ENCODE measurements around the gene GSDMA. TPM values are rescaled to one million over a fixed set of nuclear protein-coding genes. Genes with fewer than 3 reads are reported as not detected.
"Not testable (repeated sequence)": the region's sequence is repeated elsewhere in the genome, so short reads cannot be mapped to it uniquely, and the experiment has no call there.

Gene GSDMA
- total RNA-seq, 1 donor from 2014 or later, result not detected

DNA sequence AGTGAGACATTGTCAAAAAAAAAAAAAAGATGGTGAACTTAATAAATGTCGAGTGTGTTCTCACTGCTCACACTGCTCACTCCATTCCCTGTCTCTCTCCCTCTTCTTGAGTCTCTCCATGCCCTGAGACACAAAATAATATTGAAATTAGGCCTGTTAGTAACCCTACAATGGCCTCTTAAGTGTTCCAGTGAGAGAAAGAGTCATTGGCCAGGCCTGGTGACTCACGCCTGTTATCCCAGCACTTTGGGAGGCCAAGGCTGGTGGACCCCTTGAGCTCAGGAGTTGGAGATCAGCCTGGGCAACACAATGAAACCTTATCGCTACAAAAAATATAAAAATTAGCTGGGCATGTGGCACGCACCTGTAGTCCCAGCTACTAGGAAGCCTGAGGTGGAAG lies 36.3 kb downstream of the GSDMA start:
- TF ChIP-seq CTCF (IDR thresholded peaks at IDR 0.05; ENCODE audit: insufficient read depth, low read length, poor library complexity, severe bottlenecking), result no peak
- no peak for DNase-seq (ENCODE audit: low read depth)
- Histone ChIP-seq H3K27me3 (ENCODE audit: control insufficient read depth, insufficient read depth, low read length) (no peaks in the 10 kb centered on the region), H3K4me3 (ENCODE audit: low read depth, low read length) (no peak overlapping the region), H3K36me3 (ENCODE audit: control insufficient read depth, insufficient read depth, low read length) (peaks cover 1% of the 10 kb centered on the region)

GRCh38 chr17:40000161-40000560 lies 37.4 kb downstream of the GSDMA start:
- H3K36me3 ChIP-seq (ENCODE audit: control insufficient read depth, insufficient read depth, low read length), result peaks cover 1% of the 10 kb centered on the region
- H3K27me3 ChIP-seq (ENCODE audit: control insufficient read depth, insufficient read depth, low read length), result no peaks in the 10 kb centered on the region
- DNase-seq (ENCODE audit: low read depth), result no peak
- TF ChIP-seq CTCF (IDR thresholded peaks at IDR 0.05; ENCODE audit: insufficient read depth, low read length, poor library complexity, severe bottlenecking), result no peak
- no peak overlapping the region for H3K4me3 ChIP-seq (ENCODE audit: low read depth, low read length)

GRCh38 chr17:40001335-40001734 lies 38.5 kb downstream of the GSDMA start:
- DNase-seq (ENCODE audit: low read depth); H3K27me3 ChIP-seq (ENCODE audit: control insufficient read depth, insufficient read depth, low read length); H3K36me3 ChIP-seq (ENCODE audit: control insufficient read depth, insufficient read depth, low read length); H3K4me3 ChIP-seq (ENCODE audit: low read depth, low read length): not testable (repeated sequence)

DNA sequence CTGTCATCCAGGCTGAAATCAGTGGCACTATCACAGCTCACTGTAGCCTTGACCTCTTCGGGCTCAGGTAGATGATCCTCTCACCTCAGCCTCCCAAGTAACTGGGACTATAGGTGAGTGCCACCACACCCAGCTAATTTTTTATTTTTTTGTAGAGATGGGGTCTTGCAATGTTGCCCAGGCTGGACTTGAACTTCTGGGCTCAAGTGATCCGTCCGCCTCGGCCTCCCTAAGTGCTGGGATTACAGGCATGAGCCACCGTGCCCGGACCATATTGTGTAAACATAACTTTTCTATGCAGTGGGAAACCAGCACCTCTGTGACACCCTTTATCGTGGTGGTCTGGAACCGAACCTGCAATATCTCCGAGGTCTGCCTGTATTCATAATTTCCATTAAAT lies 41.3 kb downstream of the GSDMA start:
- DNase-seq (ENCODE audit: low read depth), result no peak
- Histone ChIP-seq H3K4me3 (ENCODE audit: low read depth, low read length) (no peak overlapping the region), H3K36me3 (ENCODE audit: control insufficient read depth, insufficient read depth, low read length) (no peaks in the 10 kb centered on the region), H3K27me3 (ENCODE audit: control insufficient read depth, insufficient read depth, low read length) (no peaks in the 10 kb centered on the region)
- no peak for TF ChIP-seq CTCF (IDR thresholded peaks at IDR 0.05; ENCODE audit: insufficient read depth, low read length, poor library complexity, severe bottlenecking)

- TF ChIP-seq CTCF (IDR thresholded peaks at IDR 0.05; ENCODE audit: insufficient read depth, low read length, poor library complexity, severe bottlenecking), result no peak
- H3K36me3 ChIP-seq (ENCODE audit: control insufficient read depth, insufficient read depth, low read length), result no peaks in the 10 kb centered on the region
- no peaks in the 10 kb centered on the region for H3K27me3 ChIP-seq (ENCODE audit: control insufficient read depth, insufficient read depth, low read length)
- no peak for DNase-seq (ENCODE audit: low read depth)
- H3K4me3 ChIP-seq (ENCODE audit: low read depth, low read length), result no peak overlapping the region
These were observed 41.9 kb downstream of the GSDMA start for GRCh38 chr17:40004712-40005111.

GRCh38 chr17:40005520-40005919 lies 42.7 kb downstream of the GSDMA start:
- no peaks in the 10 kb centered on the region for H3K27me3 ChIP-seq (ENCODE audit: control insufficient read depth, insufficient read depth, low read length)
- TF ChIP-seq CTCF (IDR thresholded peaks at IDR 0.05; ENCODE audit: insufficient read depth, low read length, poor library complexity, severe bottlenecking), result no peak
- H3K4me3 ChIP-seq (ENCODE audit: low read depth, low read length), result no peak overlapping the region
- H3K36me3 ChIP-seq (ENCODE audit: control insufficient read depth, insufficient read depth, low read length), result no peaks in the 10 kb centered on the region
- DNase-seq (ENCODE audit: low read depth), result no peak

DNA sequence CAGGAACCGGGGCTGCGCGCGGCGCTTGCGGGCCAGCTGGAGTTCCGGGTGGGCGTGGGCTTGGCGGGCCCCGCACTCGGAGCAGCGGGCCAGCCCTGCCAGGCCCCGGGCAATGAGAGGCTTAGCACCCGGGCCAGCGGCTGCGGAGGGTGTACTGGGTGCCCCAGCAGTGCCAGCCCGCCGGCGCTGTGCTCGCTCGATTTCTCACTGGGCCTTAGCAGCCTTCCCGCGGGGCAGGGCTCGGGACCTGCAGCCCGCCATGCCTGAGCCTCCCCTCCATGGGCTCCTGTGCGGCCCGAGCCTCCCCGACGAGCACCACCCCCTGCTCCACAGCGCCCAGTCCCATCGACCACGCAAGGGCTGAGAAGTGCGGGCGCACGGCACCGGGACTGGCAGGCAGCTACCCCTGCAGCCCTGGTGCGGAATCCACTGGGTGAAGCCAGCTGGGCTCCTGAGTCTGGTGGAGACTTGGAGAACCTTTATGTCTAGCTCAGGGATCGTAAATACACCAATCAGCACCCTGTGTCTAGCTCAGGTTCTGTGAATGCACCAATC lies 48.2 kb downstream of the GSDMA start:
- not testable (repeated sequence) for DNase-seq (ENCODE audit: low read depth); H3K36me3 ChIP-seq (ENCODE audit: control insufficient read depth, insufficient read depth, low read length); H3K4me3 ChIP-seq (ENCODE audit: low read depth, low read length); H3K27me3 ChIP-seq (ENCODE audit: control insufficient read depth, insufficient read depth, low read length)

GRCh38 chr17:40012017-40012647 lies 49.3 kb downstream of the GSDMA start:
- not testable (repeated sequence) for H3K36me3 ChIP-seq (ENCODE audit: control insufficient read depth, insufficient read depth, low read length); H3K27me3 ChIP-seq (ENCODE audit: control insufficient read depth, insufficient read depth, low read length); DNase-seq (ENCODE audit: low read depth); H3K4me3 ChIP-seq (ENCODE audit: low read depth, low read length)

Data from kidney epithelial cell (primary cell).